GM21526 (cell line): ENCODE measurements around the gene NKX1-1.

Experiments
- ATAC-seq: cut with Tn5 transposase; IDR thresholded peaks from one replicate; pipeline ENCODE4 v1.9.1; 2021; ENCODE audit warnings: moderate library complexity; ENCODE audit not compliant: unreplicated experiment, low FRiP score

The NKX1-1 gene

GRCh38 chr4:1362046-1362445, 44.2 kb downstream of the NKX1-1 start:
- no peak for ATAC-seq

GRCh38 chr4:1361431-1361830, 44.8 kb downstream of the NKX1-1 start:
- ATAC-seq, result no peak

GRCh38 chr4:1360423-1361283, 45.6 kb downstream of the NKX1-1 start:
- ATAC-seq, result no peak

- no peak for ATAC-seq
Measured at GRCh38 chr4:1359976-1360375, 46.3 kb downstream of the NKX1-1 start.

GRCh38 chr4:1359144-1359501, 47.1 kb downstream of the NKX1-1 start:
- no peak for ATAC-seq

- ATAC-seq, result no peak
Measured at GRCh38 chr4:1358421-1359143, 47.7 kb downstream of the NKX1-1 start.

DNA sequence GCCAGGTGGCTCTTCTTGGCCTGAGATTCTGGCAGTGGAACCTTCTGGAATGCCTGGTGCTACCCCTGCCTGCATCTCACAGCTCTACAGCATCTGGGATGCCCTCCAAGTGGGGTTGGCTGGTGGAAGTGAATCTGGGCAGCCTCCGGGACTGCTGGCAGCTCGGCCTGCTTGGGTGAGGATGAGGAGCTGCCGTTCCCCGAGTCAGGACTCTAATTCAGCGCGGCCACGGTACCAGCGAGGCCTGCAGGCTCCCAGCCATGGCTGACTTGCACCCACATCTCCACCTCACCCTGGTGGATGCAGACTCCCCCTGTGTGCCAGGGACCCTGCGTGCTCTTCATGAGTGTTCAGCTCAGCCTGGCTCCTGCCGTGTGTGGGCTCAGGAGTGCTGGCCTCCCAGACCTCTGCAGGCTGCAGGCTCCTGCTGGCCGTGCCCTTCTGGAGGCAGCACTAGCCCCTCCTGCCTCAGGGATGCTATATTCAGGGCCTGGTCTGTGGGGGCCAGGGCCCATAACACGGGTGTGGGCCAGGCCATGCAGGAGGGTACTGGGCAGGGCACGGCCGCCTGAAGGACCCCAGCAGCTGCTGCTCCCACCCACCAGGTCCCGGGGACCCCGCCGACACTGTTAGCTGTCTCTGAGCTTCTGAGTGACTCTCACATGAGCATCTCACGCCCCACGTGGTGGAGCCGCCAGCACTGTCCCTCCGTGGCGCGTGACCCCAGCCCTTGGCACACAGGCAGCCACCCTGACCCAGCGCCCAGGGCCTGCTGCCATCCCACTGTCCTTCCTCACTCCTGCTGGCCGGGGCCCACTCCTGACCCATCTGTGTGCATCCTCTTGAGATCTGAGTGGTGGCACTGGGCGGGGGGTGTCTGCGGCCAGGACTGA, 48.6 kb downstream of the NKX1-1 start:
- no peak for ATAC-seq

DNA sequence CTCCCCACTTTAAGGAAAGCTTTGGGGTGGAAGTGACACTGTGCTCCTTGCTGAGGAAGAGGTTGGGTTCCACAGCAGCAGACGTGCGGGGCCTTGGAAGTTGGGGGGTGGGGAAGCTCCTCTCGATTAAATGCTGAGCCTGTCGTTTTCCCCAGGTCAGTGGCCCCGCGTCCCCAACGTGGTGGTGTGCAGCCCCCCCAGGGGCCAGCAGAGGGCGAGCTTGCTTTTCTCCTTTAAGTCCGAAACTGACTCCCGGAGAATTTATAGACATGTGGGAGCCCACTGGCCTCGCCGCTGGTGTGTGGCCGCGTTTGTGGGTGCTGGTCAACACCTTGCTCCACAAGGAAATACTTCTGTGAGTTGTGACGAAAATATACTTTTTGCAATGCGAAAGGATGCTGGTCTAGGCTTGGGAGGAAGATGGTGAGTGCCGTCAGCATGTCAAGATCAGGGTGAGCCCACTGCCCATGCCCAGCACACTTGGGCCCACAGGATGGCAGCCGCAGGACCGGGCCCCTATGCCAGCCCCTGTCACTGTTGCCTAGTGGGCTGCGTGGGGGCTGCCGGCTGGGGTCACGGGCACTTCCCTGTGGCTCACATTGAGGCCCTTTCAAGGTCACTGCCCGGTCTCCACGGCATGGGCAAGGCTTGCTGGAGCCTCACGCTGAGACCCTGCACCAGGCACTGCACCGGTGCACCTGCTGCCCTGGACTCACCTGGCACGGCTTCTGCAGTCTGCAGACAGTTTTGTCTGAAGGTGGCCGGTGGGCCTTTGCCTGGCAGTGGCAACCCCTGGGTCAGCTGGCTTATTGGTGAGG, 49.9 kb downstream of the NKX1-1 start:
- ATAC-seq, result no peak

DNA sequence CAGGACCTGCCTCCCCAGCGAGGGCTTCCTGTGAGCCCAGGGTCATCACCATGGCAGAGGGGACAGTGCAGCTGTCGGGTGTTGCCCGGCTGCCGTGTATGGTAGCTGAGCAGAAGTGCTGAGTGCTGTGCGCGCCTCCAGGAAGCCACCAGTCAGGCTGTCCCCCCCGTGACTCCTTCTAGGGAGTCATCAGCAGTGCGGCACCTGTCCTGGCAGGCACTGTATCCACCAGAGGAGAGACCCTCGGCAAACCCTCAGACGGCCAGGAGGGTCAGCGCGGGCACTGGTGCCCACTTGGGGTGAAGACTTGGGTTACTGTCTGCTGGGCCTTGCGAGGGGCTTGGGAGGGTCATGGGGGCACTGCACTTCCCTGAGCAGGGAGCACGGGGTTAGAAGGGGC, 50.9 kb downstream of the NKX1-1 start:
- ATAC-seq, result no peak

DNA sequence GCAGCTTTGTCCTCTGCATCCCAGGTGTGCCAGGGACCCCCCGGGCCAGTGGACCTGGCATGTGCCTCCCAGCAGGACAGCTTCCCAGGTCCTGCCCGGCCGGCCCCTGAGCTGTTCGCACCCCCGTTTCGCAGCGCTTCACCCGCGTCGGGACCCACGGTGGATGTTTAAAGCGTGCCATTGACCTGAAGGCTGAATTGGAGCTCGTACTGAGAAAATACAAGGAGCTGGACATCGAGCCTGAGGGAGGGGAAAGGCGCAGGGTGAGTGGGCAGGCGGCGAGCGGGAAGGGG, 51.3 kb downstream of the NKX1-1 start:
- no peak for ATAC-seq

GRCh38 chr4:1354136-1354982, 51.9 kb downstream of the NKX1-1 start:
- no peak for ATAC-seq

GRCh38 chr4:1353186-1354055, 52.8 kb downstream of the NKX1-1 start:
- no peak for ATAC-seq
